GM19328 (cell line): Measurements from ENCODE around the gene TM7SF3.
"Not testable (repeated sequence)": the region's sequence is repeated elsewhere in the genome, so short reads cannot be mapped to it uniquely, and the experiment has no call there.

Experiments used
- ATAC-seq: cut with Tn5 transposase; IDR thresholded peaks from one replicate; pipeline ENCODE4 v1.9.1; 2021; ENCODE audit warnings: mild to moderate bottlenecking, moderate library complexity; ENCODE audit not compliant: unreplicated experiment

TM7SF3 gene

DNA sequence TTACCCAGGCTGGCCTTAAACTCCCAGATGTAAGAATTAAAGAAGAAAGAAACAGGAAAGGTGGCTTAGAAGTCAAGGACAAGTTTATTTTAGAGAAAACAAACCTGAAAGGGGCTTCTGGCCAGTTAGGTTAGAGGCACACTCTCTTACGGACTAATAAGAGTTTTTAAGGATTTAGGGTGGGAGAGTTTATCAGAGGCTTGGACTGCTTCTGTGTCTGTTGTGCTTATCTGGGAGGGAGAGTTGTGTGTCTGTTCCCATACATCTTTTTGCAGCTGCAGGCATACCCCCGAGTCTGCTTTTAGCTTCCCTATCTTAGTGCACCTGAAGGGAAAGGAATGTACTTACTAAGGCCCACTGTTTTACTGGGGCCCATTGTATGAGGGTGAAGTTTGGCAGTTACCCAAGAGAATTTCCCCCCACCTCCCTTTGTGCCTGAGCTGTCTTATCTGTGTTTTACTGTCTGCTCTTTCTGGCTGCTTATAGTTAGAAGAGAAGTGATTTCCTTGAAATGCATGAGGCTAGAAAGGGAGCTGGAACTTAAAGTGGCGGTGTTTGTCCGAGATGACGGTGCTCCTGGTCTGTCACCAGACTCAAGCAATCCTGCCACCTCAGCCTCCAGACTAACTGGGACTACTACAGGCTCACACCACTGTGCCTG lies 3.1 kb upstream of the TM7SF3 start:
- ATAC-seq = not testable (repeated sequence)

GRCh38 chr12:27015730-27016076 lies 1.5 kb upstream of the TM7SF3 start:
- ATAC-seq = no peak

- no peak for ATAC-seq
Observed at GRCh38 chr12:27014859-27015729, 910 bp upstream of the TM7SF3 start.

DNA sequence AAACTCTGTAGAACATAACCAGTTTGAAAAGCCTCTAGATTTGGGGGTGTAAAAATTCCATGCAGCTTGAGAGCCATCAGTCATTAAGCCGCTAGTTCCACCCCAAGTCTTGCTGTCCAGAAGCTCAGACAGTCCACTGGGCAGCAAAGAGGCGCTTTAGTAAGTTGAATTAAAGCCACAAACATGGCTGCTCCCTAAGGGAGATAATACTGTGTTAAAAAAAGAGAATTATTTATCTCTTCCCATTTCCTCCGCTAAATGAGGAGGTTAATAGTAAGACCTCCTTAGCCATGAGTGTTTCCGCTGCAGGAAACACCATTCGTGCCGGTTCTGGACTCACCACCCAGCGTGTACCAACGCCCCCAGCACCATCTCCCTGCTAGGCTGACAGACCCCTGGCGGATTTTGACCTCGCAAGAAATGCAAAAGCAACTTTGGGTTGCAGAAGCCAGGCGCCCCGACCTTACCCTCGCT lies 536 bp downstream of the TM7SF3 start:
- ATAC-seq = peak; percentile 18

GRCh38 chr12:27012982-27013255 lies 1.3 kb downstream of the TM7SF3 start:
- no peak for ATAC-seq

DNA sequence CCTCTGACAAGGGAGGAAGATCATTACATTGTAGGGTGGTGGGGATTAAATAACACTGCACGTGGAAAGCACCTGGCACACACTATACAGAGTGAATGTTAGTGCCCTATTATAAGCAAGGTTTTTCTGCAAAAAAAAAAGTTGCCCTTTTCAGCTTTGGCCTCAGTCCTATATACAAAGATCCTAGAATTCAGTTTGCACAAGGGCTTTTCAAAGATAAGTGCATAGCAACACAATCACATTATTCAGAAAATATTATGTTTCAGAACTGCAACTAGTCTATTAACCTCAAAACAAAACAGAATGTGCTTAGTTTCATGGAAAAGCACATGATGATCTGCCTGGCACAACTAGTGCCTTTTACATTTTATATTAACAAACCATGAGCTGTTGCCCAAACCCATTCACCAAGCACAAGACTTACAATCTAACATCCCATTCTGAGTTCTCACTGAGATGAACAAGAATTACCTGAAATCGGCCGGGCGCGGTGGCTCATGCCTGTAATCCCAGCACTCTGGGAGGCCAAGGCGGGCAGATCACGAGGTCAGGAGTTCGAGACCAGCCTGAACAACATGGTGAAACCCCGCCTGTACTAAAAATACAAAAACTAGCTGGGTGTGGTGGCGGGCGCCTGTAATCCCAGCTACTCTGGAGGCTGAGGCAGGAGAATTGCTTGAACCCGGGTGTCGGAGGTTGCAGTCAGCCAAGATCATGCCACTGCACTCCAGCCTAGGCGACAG lies 1.8 kb downstream of the TM7SF3 start:
- no peak for ATAC-seq

GRCh38 chr12:27009881-27010301 lies 4.3 kb downstream of the TM7SF3 start:
- no peak for ATAC-seq

GRCh38 chr12:27008081-27008480 lies 6.1 kb downstream of the TM7SF3 start:
- ATAC-seq = no peak

DNA sequence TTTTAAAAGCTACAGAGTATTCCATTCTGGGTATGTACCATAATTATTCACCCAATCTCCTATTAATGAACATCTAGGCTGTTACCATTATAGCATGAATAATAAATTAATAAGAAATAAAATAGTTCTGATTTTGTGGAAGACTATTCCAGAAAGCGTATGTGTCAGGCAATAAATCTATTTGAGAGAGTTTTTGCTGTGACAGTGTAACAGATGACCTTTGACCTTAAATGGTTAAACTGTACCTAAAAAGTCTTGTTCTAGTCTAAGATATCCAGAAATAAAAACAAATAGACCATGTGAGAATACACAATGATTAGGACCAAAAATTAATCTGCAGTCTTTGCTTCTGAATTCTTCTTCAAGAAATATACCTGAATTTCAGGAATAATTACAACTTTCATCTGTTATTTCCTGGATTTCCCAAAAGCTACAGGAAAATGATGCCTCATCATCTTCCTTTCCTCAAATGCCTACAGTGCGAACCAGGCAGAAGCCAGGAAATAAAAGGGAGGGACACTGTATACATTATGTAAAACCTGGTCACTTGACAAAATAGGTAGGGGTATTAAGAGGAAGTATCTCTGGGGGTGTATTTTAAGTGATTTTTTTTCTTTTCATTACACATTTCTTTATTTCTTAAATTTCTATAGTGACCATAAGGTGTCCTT lies 7.3 kb downstream of the TM7SF3 start:
- ATAC-seq = no peak

GRCh38 chr12:27005495-27005894 lies 8.7 kb downstream of the TM7SF3 start:
- ATAC-seq = no peak

DNA sequence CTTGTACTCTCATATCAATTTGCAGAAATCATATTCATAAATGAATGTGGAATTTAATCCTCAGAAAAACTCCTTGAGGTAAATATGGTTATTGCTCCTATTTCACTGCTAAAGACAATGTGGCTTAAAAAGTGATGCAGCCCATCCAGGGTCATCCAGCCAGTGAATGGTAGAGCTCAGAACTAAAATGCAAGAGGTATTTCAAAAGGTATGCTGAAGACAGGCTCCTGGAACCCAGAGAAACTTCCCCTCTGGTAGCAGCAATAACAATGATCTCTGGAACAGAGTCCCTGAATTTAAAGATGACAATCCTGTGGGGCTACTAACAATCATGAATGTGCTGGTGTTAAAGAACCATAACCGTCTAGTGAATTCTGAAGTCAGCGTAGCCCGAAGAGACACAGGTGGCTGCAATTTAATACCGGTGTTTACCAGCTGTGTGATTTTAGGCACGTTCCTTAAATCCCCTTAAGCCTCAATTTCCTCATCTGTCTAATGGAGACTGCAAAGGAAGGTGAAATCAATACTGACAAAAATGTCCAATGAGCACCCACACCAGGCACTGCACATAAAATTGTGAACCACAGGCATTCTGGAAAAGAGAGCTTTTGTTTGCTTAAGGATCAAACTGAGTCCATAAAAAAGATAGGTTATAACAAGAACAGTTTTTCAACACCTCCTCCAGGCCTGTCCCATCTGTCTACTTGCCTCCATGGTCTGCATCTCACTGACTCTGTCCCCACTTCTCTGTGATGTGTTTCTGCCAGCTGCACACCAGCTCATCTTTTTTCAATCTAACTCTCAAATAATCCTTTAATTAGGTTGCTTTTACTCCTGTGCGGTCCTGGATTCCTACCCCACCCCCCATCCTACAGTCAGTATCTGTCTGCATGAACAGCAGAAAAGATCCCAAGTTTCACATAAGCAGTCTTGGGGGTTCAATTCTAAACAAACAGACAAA lies 10.5 kb downstream of the TM7SF3 start:
- no peak for ATAC-seq

DNA sequence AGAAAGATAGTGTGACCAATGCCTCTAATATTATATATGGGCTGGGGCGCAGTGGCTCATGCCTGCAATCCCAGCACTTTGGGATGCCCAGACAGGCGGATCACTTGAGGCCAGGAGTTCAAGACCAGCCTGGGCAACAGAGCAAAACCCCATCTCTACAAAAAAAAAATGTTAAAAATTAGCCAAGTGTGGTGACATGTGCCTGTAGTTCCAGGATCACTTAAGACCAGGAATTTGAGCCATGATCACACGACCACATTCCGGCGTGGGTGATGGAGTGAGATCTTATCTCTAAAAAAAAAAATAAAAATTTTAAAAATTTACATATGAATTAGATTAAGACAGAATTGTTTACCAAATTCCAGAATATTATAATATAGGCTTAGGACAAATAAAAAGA lies 12.0 kb downstream of the TM7SF3 start:
- ATAC-seq = no peak

- ATAC-seq = no peak
Observed at GRCh38 chr12:27001663-27002062, 12.5 kb downstream of the TM7SF3 start.

GRCh38 chr12:27000961-27001360 lies 13.2 kb downstream of the TM7SF3 start:
- no peak for ATAC-seq

DNA sequence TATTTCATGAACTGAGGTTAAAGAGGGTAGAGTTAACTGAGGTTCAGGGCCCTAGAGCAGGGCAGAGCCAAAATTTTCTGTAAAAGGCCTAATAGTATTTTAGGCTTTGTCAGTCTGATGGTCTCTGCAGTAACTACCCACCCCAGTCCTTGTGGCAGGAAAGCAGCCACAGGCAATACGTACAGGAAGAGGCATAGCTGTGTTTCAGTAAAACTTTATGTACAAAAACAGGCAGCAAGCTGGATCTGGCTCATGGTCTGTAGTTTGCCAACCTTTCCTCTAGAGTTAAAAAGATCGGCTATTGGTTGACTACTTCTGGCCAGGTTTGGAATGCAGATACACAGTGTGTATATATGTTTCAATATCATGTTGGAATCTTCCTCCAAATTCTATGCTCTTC lies 17.2 kb downstream of the TM7SF3 start:
- ATAC-seq = no peak

GRCh38 chr12:26995706-26996105 lies 18.5 kb downstream of the TM7SF3 start:
- no peak for ATAC-seq

DNA sequence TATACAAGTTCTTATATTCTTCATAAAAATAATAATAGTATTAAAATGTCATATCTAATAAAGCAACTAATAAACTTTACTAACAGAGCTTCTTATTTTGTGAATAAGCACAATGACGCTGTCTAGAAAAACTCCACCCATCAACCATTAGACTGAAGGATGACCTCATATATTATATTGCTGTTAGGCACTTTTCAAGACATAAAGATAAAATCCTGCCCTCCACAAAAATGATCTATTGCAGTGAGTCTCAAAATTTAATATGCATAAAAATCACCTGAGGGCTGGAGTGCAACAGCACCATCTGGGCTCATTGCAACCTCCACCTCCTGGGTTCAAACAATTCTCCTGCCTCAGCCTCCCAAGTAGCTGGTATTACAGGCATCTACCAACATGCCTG lies 20.1 kb downstream of the TM7SF3 start:
- no peak for ATAC-seq

- ATAC-seq = no peak
Observed at GRCh38 chr12:26991826-26992225, 22.4 kb downstream of the TM7SF3 start.

GRCh38 chr12:26989873-26990272 lies 24.3 kb downstream of the TM7SF3 start:
- no peak for ATAC-seq

GRCh38 chr12:26988703-26989102 lies 25.5 kb downstream of the TM7SF3 start:
- ATAC-seq = no peak
